Natural killer cell (primary cell): ENCODE measurements around the gene RGS10. TPM values are rescaled to one million over a fixed set of nuclear protein-coding genes. Genes with fewer than 3 reads are reported as not detected.
A peak's percentile ranks its signal among the peaks of the same experiment; 100 is the strongest.

Experiments
- ATAC-seq, 3 donors: fragments of 150-1000 bp in 2 of 3; fragments of 200-7000 bp in 1 of 3; cut with Tn5 transposase; 1 replicate in 1 of 3; 2 replicates in 2 of 3; pipeline ENCODE4 v1.10.0; 2021; ENCODE audit warnings: mild to moderate bottlenecking in 2 of 3, moderate library complexity in 2 of 3
- DNase-seq, 2 donors: peaks; one replicate each; pipeline versions ENCODE4 v3.0.0 to v3.0.0-alpha.2; 2013 to 2021; ENCODE audit warnings: mixed read lengths in 1 of 2
- H3K27ac ChIP-seq: one replicate; pipeline ENCODE4 v1.5.1; 2013; ENCODE audit warnings: mild to moderate bottlenecking, low read length
- H3K27me3 ChIP-seq: one replicate; pipeline ENCODE4 v1.6.1; 2013; ENCODE audit warnings: low read length; ENCODE audit not compliant: control insufficient read depth, insufficient read depth
- H3K36me3 ChIP-seq: one replicate; pipeline ENCODE4 v1.6.1; 2013; ENCODE audit warnings: low read length; ENCODE audit not compliant: control insufficient read depth, insufficient read depth
- H3K4me1 ChIP-seq: one replicate; pipeline ENCODE4 v1.6.1; 2013; ENCODE audit warnings: low read length; ENCODE audit not compliant: control insufficient read depth, insufficient read depth
- H3K4me3 ChIP-seq: one replicate; pipeline ENCODE4 v1.5.1; 2013; ENCODE audit warnings: low read length
- H3K9me3 ChIP-seq: one replicate; pipeline ENCODE4 v1.6.1; 2013; ENCODE audit warnings: low read length; ENCODE audit not compliant: control insufficient read depth, insufficient read depth
- H3K27ac Mint-ChIP-seq, 2 donors: one replicate each; pipeline ENCODE4 v1.8.0; 2022; ENCODE audit warnings: mild to moderate bottlenecking in 2 of 2, mixed read lengths in 2 of 2, moderate library complexity in 1 of 2
- H3K27me3 Mint-ChIP-seq, 2 donors: one replicate each; pipeline ENCODE4 v1.8.0; 2022; ENCODE audit warnings: low read depth in 2 of 2, mixed read lengths in 2 of 2
- H3K36me3 Mint-ChIP-seq: one replicate; pipeline ENCODE4 v1.8.0; 2022; ENCODE audit warnings: mixed read lengths
- H3K4me1 Mint-ChIP-seq, 2 donors: one replicate each; pipeline ENCODE4 v1.8.0; 2022; ENCODE audit warnings: mixed read lengths in 2 of 2
- H3K4me3 Mint-ChIP-seq: one replicate; pipeline ENCODE4 v1.8.0; 2022; ENCODE audit warnings: mild to moderate bottlenecking, moderate library complexity, mixed read lengths
- H3K9me3 Mint-ChIP-seq, 2 donors: one replicate each; pipeline ENCODE4 v1.8.0; 2022; ENCODE audit warnings: mixed read lengths in 2 of 2
- WGBS: methylation state at CpG from one replicate; pipeline ENCODE4 v1.1.7; 2013; ENCODE audit warnings: missing lambda C conversion rate; ENCODE audit not compliant: insufficient coverage; 5-methylcytosine and 5-hydroxymethylcytosine counted together
- intact Hi-C: fragments of 100-400 bp; cut with micrococcal nuclease; formaldehyde crosslinking; loops from one replicate; pipeline ENCODE4 v1.14.2; 2022
- total RNA-seq, 4 donors: library from RNA; stranded (reverse); fragments of 120-200 nt in 1 of 4; gene quantifications; one replicate each; pipeline versions ENCODE4 v1.2.3 to v1.2.4, GENCODE V29; 2013 to 2022
- TF ChIP-seq, protein P1 (sequence below): fragments of 200-600 bp; IDR thresholded peaks from one replicate; pipeline ENCODE4 v1.8.0; 2022; ENCODE audit warnings: antibody characterized with exemption

RGS10 gene
- total RNA-seq, 3 donors from 2014 or later (not counting 1 experiment from before 2014, with no cell fraction given) = 13.5 to 25.7 (median 21.4) TPM

DNA sequence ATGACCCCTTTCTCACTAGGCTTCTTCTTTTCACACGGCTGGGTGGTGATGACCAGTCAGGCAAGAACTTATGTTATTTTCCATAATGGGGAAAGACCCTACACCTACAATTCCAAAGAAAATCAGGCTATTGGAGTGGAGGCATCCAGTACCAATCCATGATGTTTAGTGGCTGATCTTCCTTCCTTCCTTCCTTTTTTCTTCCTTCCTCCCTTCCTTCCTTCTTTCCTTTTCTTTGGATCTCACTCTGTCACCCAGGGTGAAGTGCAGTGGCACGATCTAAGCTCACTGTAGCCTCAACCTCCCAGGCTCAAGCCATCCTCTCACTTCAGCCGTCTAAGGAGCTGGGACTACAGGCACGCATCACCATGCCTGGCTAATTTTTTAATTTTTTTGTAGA, 2.5 kb downstream of the RGS10 start:
- 96% methylated on average over 4 of the region's 4 CpGs for WGBS
- H3K4me1 Mint-ChIP-seq = peaks cover 21 to 34% of the 10 kb centered on the region in 2 donors
- no peaks in the 10 kb centered on the region for H3K9me3 Mint-ChIP-seq
- Histone ChIP-seq H3K4me3 (no peak overlapping the region), H3K4me1 (peaks cover 32% of the 10 kb centered on the region), H3K36me3 (no peaks in the 10 kb centered on the region), H3K27me3 (no peaks in the 10 kb centered on the region), H3K27ac (no peak overlapping the region), H3K9me3 (no peaks in the 10 kb centered on the region)
- DNase-seq (no peak), ATAC-seq (no peak)
- no peak overlapping the region for H3K4me3 Mint-ChIP-seq
- H3K27me3 Mint-ChIP-seq = no peaks in the 10 kb centered on the region
- TF ChIP-seq, protein P1, sequence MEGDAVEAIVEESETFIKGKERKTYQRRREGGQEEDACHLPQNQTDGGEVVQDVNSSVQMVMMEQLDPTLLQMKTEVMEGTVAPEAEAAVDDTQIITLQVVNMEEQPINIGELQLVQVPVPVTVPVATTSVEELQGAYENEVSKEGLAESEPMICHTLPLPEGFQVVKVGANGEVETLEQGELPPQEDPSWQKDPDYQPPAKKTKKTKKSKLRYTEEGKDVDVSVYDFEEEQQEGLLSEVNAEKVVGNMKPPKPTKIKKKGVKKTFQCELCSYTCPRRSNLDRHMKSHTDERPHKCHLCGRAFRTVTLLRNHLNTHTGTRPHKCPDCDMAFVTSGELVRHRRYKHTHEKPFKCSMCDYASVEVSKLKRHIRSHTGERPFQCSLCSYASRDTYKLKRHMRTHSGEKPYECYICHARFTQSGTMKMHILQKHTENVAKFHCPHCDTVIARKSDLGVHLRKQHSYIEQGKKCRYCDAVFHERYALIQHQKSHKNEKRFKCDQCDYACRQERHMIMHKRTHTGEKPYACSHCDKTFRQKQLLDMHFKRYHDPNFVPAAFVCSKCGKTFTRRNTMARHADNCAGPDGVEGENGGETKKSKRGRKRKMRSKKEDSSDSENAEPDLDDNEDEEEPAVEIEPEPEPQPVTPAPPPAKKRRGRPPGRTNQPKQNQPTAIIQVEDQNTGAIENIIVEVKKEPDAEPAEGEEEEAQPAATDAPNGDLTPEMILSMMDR = no peak
- H3K36me3 Mint-ChIP-seq = no peaks in the 10 kb centered on the region
- no peak overlapping the region for H3K27ac Mint-ChIP-seq
- intact Hi-C loops = no loop called here

DNA sequence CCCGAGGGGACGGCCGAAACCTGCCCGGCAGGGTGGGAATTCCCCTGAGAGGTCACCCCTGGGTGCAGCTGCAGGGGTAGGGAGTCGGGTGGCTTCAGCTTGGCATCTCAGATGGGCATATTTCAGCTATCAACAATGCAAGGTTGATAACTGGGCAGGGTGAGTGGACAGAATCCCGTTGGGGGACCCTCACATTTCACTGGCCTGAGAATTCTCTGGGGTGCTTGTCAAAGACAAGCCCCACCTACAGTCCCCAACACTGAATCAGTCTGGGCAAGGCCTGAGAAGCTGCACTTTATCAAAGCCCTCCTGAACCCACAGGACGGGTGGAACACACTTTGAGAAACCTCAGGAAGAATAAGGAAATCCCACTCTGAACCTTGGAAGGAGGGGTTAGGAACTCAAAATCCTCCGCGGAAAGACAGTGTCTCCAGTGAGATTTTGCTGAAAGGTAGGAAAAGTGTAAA, 3.1 kb downstream of the RGS10 start:
- TF ChIP-seq, protein P1 = no peak
- intact Hi-C loops = no loop called here
- Mint-ChIP-seq H3K27ac (no peak overlapping the region), H3K36me3 (no peaks in the 10 kb centered on the region), H3K27me3 (no peaks in the 10 kb centered on the region), H3K9me3 (no peaks in the 10 kb centered on the region), H3K4me3 (peak overlapping the region; percentile 50), H3K4me1 (peaks cover 21 to 34% of the 10 kb centered on the region in 2 donors)
- Histone ChIP-seq H3K27me3 (no peaks in the 10 kb centered on the region), H3K36me3 (no peaks in the 10 kb centered on the region), H3K27ac (no peak overlapping the region), H3K4me1 (peaks cover 32% of the 10 kb centered on the region), H3K9me3 (no peaks in the 10 kb centered on the region), H3K4me3 (no peak overlapping the region)
- ATAC-seq (no peak), DNase-seq (peak in 1 of 2 donors; percentile 49)
- WGBS = 77% methylated on average over 9 of the region's 9 CpGs

DNA sequence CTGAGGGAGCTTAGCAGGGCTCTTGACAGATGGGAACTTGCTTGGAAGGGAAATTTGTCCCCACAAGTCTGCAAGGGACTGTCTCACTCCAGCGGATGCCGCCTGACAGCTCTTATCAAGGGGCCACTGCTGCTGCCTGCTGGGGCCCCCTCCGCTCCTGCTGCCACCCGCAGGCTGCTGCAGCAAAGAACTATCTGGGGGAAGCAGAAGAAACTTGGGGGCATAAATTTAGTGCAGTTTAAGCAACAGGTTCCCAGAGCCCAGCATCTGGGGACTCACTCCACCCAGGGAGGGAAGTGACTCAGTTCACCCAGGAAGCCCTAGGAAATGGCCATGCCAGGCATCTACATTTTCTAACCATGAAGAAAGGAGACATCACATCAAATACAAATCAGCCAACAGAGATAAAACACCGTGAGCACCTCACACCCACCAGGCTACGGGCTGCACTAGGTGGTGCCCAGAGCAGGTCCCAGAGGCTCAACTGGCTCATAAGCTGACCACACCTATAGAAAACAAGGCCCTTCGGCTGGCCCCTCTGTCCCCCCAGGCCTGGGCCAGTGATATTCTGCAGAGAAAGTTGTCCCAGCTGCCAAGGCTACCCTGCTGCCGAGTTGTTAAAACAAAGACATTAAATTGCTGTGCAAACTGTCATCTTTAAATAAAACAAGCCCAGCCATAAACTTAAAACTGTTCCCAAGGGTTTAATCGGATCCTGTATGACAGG, 3.7 kb downstream of the RGS10 start:
- H3K27me3 Mint-ChIP-seq = no peaks in the 10 kb centered on the region
- DNase-seq = peak in 1 of 2 donors; percentile 61
- H3K36me3 Mint-ChIP-seq = no peaks in the 10 kb centered on the region
- no peak overlapping the region for H3K4me3 ChIP-seq
- no peak overlapping the region for H3K27ac ChIP-seq
- H3K4me3 Mint-ChIP-seq = peak overlapping the region; percentile 35
- H3K4me1 ChIP-seq = peaks cover 29% of the 10 kb centered on the region
- no peaks in the 10 kb centered on the region for H3K9me3 ChIP-seq
- TF ChIP-seq, protein P1 = no peak
- no peaks in the 10 kb centered on the region for H3K27me3 ChIP-seq
- no peak for ATAC-seq
- intact Hi-C loops = no loop called here
- 72% methylated on average over 9 of the region's 9 CpGs for WGBS
- no peaks in the 10 kb centered on the region for H3K36me3 ChIP-seq
- peak overlapping the region in 1 of 2 donors; percentile 63 for H3K27ac Mint-ChIP-seq
- no peaks in the 10 kb centered on the region for H3K9me3 Mint-ChIP-seq
- H3K4me1 Mint-ChIP-seq = peaks cover 21 to 30% of the 10 kb centered on the region in 2 donors
